ENCODE data around the gene TENT5C. TPM values are rescaled to one million over a fixed set of nuclear protein-coding genes. Genes with fewer than 3 reads are reported as not detected.

Gene TENT5C
- total and polyA plus RNA-seq, 7 donors = 1.5 to 31.4 (median 9.7) TPM

DNA sequence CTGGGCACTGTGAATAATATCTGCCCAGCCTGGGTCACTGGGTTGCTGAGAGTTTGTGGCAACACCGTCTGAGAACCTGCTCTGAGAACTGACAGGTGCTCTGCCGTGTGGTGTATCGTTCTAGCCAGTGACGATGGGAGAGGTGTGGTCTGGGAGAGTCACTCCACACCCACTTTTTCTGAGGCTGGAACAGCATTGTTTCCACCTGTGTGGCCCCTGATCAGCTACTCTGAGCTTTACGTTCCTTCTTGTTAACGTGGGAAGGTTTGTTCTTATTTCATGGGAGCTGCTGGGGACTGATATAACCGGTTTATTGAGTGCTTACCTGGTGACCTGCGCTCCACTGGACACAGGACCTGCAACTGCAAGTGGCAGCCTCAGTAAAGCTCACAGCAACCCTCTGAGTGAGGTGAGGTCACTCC is 34.8 kb upstream of the TENT5C start:
- Histone ChIP-seq H3K36me3 (ENCODE audit: insufficient read depth in 1 of 2, low read depth in 1 of 2) (no peaks in the 10 kb centered on the region), H3K27ac (no peak overlapping the region), H3K27me3 (ENCODE audit: insufficient read depth in 3 of 3, low read length in 2 of 3) (no peaks in the 10 kb centered on the region), H3K4me3 (no peak overlapping the region), H3K4me1 (no peaks in the 10 kb centered on the region), H3K9me3 (no peaks in the 10 kb centered on the region)
- DNase-seq = no peak
- intact Hi-C loops (cut with DNase I) = no loop called here
- TF ChIP-seq, protein P1, sequence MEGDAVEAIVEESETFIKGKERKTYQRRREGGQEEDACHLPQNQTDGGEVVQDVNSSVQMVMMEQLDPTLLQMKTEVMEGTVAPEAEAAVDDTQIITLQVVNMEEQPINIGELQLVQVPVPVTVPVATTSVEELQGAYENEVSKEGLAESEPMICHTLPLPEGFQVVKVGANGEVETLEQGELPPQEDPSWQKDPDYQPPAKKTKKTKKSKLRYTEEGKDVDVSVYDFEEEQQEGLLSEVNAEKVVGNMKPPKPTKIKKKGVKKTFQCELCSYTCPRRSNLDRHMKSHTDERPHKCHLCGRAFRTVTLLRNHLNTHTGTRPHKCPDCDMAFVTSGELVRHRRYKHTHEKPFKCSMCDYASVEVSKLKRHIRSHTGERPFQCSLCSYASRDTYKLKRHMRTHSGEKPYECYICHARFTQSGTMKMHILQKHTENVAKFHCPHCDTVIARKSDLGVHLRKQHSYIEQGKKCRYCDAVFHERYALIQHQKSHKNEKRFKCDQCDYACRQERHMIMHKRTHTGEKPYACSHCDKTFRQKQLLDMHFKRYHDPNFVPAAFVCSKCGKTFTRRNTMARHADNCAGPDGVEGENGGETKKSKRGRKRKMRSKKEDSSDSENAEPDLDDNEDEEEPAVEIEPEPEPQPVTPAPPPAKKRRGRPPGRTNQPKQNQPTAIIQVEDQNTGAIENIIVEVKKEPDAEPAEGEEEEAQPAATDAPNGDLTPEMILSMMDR (IDR thresholded peaks at IDR 0.05) = no peak
- WGBS, 3 donors = 69 to 74% (median 71%) methylated on average over 8 of the region's 8 CpGs
- ATAC-seq = no peak

DNA sequence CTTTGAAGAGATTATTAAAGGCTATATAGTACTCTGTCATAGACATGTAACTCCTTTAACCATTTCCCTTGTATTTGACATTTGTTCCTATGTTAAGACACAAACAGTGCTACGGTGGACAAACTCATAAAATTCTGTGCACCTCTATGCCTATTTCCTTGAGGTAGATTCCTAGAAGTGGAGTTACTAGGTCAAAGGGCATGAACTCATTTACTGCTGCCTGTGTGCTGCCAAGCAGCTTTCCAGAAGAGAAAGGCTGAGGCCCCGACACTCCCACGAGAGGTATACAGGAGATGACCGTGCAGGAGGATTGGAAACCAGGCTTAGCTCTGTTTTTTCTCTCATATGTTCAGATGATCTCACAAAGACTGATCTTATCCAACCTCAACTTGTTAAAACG is 34.4 kb upstream of the TENT5C start:
- intact Hi-C loops (cut with DNase I) = no loop called here
- no peaks in the 10 kb centered on the region for H3K27me3 ChIP-seq (ENCODE audit: insufficient read depth in 3 of 3, low read length in 2 of 3)
- no peaks in the 10 kb centered on the region for H3K9me3 ChIP-seq
- no peak overlapping the region for H3K27ac ChIP-seq
- ATAC-seq (no peak), DNase-seq (no peak)
- no peaks in the 10 kb centered on the region for H3K36me3 ChIP-seq (ENCODE audit: insufficient read depth in 1 of 2, low read depth in 1 of 2)
- no peak overlapping the region for H3K4me3 ChIP-seq
- H3K4me1 ChIP-seq = no peaks in the 10 kb centered on the region
- TF ChIP-seq, protein P1 (IDR thresholded peaks at IDR 0.05) = no peak
- WGBS, 3 donors = 67 to 79% (median 72%) methylated on average over 5 of the region's 5 CpGs

DNA sequence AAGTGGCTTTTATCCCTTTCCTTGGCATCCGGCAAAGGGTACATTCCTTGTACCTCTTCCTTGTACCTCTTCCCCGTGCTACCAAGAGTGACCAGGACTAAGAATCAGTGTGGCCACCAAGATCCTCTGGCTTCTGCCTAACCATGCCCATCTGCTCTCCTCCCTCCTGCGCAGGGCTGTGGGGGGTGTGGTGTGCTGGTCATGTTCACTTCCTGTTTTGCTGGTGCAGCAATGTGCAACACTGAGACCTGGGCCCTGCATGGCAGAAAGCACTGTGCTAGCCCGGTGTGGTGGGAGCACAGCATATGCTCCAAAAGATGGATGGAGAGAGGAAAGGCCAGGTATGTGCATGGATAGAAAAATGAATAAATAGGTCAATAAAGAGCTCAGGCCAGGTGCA is 33.3 kb upstream of the TENT5C start:
- Histone ChIP-seq H3K4me3 (no peak overlapping the region), H3K9me3 (no peaks in the 10 kb centered on the region), H3K4me1 (no peaks in the 10 kb centered on the region), H3K36me3 (ENCODE audit: insufficient read depth in 1 of 2, low read depth in 1 of 2) (no peaks in the 10 kb centered on the region), H3K27ac (no peak overlapping the region), H3K27me3 (ENCODE audit: insufficient read depth in 3 of 3, low read length in 2 of 3) (no peaks in the 10 kb centered on the region)
- ATAC-seq (no peak), DNase-seq (no peak)
- TF ChIP-seq, protein P1 (IDR thresholded peaks at IDR 0.05) = no peak
- 64 to 89% (median 66%) methylated on average over 4 of the region's 4 CpGs for WGBS, 3 donors
- intact Hi-C loops (cut with DNase I) = no loop called here

DNA sequence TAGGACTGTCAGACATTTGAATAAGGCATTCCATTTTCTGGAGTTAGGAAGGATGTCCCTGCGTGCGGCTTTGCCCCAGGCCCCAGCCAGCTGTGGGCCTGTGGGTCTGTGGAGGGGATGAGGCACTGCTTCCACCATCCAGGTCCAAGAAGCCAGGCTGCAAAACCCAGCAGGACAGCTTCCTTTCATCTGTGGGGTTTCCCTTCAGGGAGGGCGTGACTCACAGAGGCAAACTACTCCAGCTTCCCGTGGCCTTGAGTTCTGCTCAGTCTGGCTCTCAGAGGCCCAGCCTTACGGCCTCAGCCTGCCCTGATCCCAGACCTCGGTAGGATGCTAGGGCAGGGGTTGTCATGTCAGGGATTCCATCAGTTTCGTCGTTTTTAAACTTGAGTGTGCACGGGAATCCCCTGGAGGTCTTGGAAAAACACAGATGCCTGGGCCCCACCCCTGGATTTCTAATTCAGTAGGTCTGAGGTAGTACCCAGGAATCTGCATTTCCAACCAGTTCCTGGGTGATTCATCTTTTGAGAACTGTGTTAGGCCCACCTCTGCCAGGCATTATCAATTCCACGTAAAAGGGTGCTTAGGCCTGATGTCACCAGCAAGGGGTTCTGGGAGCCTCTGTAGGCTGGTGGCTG is 32.3 kb upstream of the TENT5C start:
- H3K4me3 ChIP-seq = no peak overlapping the region
- DNase-seq (no peak), ATAC-seq (no peak)
- H3K9me3 ChIP-seq = no peaks in the 10 kb centered on the region
- no peaks in the 10 kb centered on the region for H3K36me3 ChIP-seq (ENCODE audit: insufficient read depth in 1 of 2, low read depth in 1 of 2)
- intact Hi-C loops (cut with DNase I) = no loop called here
- 76 to 78% (median 77%) methylated on average over 10 of the region's 10 CpGs for WGBS, 3 donors
- H3K27ac ChIP-seq = no peak overlapping the region
- TF ChIP-seq, protein P1 (IDR thresholded peaks at IDR 0.05) = no peak
- no peaks in the 10 kb centered on the region for H3K4me1 ChIP-seq
- no peaks in the 10 kb centered on the region for H3K27me3 ChIP-seq (ENCODE audit: insufficient read depth in 3 of 3, low read length in 2 of 3)
